ENCODE data around the gene TMOD1.

Gene TMOD1

DNA sequence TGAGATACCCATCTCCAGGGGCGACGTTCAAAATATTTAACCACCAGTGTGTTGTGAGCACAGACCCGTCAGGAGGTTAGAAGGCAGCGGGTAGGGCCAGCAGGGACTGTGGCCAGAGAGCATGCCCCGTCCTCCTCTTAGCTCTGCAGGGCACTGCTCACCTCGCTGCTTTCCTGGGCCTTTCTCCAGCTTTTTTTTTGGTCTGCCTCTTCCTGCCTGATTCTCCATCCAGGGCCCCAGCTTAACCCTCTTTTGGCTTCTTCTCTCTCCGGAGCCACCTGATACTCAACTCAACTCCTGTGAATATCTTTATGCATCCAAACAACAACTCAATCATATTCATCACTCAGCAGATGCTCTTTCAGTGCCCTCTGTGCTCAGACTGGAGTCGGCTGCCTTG is 44.0 kb downstream of the TMOD1 start:
- no peak for DNase-seq (ENCODE audit: low read depth in 2 of 2, low spot score in 1 of 2)

DNA sequence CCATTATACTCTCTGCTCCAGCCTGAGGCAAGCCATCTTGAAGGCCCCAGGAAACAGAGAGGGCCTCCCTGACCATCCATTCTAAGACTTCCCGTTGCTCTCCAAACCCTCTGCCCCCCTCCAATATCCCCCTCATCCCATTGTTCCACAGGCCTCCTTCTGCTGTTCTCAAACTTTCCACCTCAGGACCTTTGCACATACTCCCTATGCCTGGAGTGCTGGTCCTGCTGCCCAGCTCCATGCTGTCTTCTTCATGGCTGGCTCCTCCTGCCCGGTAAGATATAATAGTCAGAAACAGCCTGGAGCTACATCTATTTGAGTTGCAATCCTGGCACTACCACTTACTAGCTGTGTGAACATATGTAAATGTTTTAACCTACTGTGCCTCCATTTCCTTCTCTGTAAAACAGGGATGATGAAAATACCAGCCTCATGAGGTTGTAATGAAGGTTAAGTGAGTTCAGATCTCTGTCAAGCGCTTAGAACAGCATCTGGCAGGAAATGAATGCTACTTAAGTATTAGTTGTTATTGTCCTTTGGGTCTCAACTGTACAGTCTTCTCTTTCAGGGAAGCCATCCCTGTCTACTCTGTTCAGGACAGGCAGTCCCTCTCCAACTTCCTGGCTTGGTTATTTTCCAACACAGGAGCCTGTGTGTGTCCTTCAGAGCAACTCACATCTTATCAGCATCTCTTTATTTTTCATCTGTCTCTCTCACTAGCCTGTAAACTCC is 45.8 kb downstream of the TMOD1 start:
- DNase-seq (ENCODE audit: low read depth in 2 of 2, low spot score in 1 of 2), result no peak

DNA sequence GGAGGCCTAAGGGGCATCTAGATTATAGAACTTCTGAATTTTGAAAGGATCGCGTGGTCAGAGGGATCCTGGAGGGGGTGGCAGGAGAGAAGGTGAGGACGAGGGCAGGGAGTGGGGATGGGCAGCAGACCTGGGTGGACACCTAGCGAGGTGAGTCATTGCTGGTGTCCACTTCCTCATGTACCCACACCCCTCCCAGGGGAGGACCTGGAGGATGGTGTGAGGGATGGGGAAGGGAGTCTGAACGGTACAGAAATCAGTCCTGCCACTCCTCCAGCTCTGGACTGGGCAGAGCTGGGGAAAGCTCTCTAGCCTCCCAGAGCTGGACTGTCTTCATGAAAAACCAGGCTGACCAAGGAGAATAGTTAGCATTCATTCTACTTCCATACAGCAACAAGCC is 46.9 kb downstream of the TMOD1 start:
- no peak for DNase-seq (ENCODE audit: low read depth in 2 of 2, low spot score in 1 of 2)

DNA sequence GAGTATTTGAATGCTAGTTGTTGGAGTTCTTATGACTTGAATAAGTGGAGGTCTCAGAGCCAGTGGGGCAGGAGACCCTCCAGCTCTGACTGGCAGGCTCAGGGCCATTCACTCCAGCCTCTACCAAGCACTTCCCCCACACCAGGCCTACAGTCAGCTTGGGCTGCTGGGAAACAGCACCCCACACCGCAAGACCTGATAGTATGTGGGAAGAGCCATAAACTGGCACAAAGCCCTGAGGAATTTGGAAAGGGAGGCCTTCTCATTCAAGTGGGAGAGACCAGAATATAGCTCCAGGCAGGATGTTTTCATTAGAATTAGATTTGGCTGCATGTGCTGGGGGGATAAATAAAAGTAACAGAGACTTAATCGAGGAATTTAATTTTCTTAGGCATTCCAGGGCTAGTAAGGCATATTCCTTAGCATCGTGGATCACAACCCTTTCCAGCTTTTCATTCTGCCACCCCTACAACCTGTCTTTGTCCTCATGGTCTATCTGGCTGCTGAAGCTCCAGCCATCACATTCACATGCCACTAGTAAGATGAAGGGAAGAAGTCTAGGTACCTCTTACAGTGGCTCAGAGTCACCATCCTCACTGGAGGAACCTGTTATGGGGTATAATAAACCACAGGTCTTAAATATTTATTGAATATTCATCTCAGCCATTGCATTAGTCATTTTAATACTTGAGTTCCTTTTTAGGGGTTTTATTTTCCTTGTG is 47.5 kb downstream of the TMOD1 start:
- DNase-seq (ENCODE audit: low read depth in 2 of 2, low spot score in 1 of 2), result no peak

DNA sequence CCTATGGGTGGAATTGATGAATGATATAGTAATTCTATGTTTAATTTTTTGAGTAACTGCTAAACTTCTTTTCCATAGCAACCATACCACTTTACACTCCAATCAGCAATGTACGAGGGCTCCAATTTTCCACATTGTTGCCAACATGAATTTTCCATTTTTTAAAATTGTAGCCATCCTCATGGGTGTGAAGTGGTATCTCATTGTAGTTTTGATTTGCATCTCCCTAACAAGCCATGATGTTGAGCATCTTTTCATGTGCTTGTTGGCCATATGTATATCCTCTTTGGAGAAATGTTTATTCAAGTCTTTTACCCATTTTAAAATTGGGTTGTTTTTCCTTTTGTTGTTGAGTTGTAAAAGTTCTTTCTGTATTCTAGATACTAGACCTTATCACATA is 48.9 kb downstream of the TMOD1 start:
- no peak for DNase-seq (ENCODE audit: low read depth in 2 of 2, low spot score in 1 of 2)

DNA sequence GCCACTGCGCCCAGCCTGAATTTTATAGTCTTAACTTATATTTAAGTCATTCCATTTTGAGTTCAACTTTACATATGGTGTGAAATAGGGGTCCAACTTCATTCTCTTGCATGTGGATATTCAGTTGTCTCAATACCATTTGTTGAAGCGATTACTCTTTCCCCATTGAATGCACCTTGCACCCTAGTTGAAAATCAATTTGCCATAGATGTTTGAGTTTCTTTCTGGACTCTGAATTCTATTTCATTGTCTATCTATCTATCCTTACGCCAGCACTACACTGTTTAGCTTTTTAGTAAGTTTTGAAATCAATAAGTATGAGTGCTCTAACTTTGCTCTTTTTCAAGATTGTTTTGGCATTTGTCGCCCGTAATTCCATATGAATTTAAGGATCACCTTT is 49.8 kb downstream of the TMOD1 start:
- DNase-seq (ENCODE audit: low read depth in 2 of 2, low spot score in 1 of 2), result no peak

DNA sequence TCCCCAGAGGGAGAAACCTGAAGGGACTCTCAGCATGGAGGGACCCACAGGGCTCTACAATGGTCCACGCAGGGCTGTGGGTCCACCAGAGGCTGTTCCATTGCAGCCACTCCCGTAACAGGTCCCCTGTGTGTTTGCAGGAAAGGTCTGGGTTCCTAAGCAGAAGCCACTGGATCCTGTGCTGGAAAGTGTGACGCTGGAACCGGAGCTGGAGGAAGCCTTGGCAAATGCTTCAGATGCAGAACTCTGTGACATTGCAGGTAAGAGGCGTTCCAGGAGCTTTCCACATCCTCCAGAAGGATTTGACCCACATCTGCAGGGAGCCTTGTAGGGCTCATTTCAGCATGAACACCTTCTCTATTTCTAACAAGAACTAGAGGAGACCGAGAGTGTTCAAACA is 51.7 kb downstream of the TMOD1 start:
- DNase-seq (ENCODE audit: low read depth in 2 of 2, low spot score in 1 of 2), result no peak

DNA sequence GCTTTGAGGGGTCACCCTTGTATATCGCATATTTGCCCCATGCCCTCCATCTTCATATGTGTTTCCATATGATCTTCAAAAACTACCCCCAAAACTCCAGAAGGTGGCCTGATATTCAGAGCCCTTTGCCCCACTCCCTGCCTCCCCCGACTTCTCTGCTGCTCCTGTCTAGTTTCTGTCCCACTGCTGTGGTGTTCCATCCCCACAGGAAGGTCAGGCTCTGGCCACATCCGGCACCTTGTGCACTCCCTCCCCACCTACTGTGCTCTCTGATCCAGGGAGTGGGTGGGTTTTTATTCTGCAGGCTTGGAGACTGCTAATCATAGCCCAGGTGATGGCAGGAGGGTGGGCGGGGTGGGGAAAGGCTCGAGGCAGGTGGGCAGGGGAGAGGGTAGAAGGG is 52.4 kb downstream of the TMOD1 start:
- DNase-seq (ENCODE audit: low read depth in 2 of 2, low spot score in 1 of 2), result no peak

DNA sequence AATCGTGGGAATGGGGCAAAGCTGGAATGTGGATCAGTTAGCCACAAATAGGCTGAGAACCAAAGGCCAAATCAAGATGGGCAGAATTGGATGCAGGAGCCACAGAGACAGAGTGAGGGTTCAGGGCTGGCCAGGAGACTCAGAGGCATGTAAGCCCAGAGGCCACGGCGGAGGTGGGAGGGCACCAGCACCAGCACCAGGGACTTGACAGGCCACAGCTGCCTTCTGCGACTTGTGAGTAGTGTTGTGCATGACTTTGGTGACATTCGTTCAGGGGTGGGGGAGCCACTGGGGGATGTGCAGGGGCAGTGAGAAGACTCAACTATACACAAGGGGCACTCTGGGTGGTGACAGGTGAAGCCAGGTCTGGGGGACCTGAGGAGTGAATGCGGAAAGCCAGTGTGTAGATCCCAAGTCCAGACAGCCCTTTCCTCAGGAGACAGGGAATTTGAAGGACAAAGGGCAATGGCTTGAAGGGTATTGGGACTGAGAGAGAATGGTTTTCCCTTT is 53.2 kb downstream of the TMOD1 start:
- DNase-seq (ENCODE audit: low read depth in 2 of 2, low spot score in 1 of 2), result no peak

DNA sequence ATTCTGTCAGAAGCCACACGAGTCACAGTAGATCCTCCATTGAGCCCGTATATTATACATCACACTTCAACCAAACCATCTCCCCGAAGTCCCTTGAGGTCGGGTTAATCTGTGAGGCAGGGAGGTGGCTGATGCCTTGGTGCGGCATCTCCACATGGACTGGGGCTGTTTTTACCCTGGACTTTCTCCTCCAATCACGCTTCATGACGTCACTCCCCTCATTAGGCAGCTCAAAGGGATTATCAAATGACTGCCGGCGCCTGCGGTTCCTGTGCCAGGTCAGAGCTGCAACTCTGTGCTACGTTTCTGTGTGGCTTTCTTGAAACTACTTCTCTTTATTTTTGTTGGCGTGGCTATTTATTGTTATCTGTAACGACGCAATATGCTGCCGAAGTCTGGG is 53.7 kb downstream of the TMOD1 start:
- no peak for DNase-seq (ENCODE audit: low read depth in 2 of 2, low spot score in 1 of 2)

DNA sequence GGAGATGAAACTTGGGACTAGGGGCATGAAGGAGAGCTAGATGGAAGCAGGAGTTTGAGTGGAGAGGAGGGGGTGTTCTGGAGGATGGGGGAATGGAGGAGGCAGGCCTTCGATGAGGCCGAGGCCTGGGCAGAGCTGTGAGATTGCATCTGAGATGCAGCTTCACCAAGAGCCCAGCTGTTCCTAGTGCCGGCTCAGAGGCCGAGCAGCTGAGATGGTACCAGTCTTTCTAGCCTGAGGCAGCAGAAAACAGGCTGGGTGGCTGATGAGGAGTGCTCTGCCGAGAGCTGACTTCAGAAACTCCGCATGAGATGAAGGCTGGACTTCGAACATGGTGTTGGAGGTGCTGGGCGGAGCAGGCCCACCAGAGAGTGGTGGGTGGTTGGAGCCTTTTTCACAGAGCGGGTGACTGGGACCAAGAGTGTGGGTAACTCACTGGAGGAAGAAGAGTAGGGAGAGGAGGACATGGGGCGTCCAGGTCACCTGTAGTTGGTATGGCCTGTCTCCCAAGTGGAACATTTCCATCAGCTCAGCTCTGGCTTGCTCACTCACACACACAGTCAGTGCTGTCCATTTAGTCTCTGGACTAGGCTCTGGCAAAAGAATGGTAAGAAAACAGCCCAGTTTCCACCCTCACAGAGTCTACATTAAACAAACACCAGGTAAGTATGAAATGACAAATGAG is 54.7 kb downstream of the TMOD1 start:
- DNase-seq (ENCODE audit: low read depth in 2 of 2, low spot score in 1 of 2), result no peak

DNA sequence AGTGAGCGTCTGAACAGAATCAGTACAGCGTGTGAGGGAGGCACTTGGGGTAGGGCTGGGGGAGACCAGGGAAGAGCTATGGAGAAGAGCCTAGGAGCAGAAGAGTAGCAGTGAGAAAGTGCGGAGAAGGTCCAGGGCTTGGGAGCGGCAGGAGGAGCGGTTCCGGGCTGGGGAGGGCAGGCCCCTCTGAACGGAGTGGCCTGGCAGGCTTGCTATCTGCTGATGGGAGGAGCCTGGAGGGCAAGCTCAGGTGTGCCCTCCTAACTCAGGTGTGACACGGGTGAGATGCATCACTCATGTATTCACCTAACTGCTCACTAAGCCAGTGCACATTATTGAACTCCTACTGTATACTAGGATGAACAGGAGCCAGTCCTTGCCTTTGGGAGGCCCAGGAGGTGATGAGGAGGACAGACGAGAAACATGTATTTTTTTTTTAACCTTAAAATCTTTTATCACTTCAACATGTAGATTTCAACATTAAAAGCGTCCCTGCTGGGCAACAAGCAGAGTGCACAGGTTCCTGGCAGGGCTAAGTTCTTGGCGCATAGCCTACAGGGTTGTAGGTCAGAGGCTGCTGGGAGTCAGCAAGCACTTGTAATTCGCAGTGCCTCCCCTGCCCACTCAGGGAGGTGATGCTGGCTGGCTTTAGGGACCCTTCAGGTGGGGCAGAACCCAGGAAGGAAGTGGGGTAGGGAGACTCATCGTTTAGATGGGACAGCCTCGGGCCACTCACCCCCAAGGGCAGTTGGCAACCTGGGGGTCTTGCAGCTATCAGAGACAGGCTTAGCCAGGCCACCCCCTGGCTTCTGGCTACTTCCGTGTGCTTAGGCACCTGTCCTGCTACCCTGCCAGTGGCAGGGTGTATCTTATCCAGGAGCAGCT is 55.5 kb downstream of the TMOD1 start:
- DNase-seq (ENCODE audit: low read depth in 2 of 2, low spot score in 1 of 2), result no peak

DNA sequence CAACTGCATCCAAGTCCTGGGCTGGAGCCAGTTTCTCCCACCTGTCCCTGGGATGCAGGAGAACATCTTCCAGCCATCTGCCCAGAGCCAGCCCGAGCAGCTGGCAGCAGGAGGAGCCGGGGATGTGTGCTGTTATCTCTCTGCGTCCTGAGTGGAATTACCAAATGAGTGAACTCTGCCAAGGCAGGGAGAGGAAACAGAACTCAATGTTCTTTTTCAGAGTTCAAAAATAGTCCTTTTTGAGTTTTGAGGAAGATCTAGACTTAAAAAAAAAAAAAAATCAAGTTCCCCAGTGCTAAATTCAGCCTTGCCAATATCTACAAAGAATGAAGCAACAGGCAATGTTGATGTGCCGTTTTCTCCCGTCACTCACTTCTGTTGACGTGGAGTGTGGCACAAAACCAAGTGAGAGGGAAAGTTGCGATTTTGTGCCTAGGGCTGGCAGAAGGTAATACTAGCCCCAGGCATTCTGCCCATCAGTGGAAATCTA is 56.2 kb downstream of the TMOD1 start:
- no peak for DNase-seq (ENCODE audit: low read depth in 2 of 2, low spot score in 1 of 2)

DNA sequence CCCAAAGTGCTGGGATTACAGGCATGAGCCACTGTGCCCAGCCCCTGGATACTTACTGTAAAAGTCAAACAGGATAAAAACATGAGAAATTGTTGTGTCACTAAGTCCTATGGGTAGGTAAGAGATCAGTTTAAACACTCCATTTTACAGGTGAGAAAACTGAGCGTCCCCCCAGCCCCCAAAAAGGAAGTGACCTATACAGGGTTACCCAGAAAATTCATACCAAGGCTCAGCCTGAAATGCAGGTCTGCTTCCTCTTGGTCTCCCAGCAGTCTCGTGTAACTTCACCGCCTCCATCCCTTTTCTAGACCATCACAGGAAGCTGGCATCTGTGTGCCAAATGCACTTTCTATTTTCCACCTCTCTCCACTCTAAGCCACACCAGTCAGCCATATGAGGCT is 57.2 kb downstream of the TMOD1 start:
- no peak for DNase-seq (ENCODE audit: low read depth in 2 of 2, low spot score in 1 of 2)

DNA sequence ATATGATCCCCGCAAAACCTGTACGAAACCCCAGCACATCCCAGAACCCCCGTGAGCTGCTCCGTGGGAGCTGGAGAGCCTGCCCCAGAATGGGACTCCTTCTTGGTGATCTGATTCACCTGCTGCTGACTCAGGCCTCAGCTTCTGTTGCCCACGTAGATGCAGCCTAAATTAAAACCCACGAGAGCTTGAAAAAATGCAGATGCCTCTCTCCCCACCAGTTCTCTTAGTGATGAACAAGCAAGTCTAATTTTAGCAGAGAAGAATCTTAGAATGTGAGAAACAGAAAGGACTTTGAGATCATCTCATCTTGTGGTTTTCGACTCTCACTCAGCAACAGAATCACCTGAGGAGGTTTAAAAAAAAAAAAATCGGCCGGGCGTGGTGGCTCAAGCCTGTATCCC is 57.6 kb downstream of the TMOD1 start:
- DNase-seq (ENCODE audit: low read depth in 2 of 2, low spot score in 1 of 2), result no peak

DNA sequence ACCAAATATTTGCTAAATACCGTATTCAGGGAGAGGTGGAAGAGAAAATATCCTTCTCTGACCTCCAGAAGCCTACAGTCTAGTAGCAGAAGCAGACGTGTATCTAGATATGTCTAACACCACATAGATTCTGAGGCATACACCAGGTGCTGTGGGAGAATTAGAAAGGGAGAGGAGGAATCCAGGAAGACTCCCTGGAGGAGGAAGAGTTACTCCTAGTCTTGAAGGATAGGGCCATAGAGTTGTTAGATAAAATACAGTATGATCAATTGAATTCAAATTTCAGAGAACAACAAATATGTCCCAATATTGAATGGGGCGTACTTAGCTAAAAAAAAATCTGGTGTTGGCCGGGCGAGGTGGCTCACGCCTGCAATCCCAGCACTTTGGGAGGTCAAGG is 58.7 kb downstream of the TMOD1 start:
- no peak for DNase-seq (ENCODE audit: low read depth in 2 of 2, low spot score in 1 of 2)

DNA sequence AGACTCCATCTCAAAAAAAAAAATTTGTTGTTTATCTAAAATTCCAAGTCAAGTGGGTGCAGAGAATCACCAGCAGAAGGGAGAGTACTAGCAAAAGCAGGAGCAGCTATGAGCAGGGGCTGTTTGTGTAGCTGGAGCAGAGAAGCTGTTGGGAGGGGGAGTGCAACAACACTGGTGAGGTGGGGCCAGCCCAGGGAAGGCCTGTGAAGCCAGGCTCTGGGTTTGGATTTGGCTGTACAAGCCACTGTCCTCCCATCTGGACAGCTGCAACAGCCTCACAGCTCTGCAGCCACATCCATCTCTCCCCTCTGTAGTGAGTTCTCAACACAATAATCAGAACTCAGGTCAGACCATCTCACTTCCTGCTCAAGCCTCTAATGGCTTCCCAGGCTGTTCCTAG is 59.4 kb downstream of the TMOD1 start:
- no peak for DNase-seq (ENCODE audit: low read depth in 2 of 2, low spot score in 1 of 2)

DNA sequence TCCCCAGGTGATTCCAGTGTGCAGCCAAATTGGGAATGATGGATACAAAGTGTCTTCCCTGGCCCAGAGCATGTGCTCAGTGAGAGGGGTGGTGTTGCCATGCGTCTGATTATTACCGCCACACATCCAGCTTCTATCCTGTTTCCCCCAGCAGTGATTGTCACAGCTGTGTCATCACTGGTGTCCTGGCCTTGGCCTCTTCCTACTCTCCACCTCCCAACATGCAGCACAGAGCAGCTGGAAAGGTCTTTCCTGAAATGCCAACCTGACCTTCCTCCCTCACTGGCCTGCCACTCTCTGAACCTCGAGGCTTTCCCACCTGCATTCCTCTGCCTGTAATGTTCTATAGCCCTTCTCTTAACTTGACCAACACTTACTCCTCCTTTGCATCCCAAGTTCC is 60.0 kb downstream of the TMOD1 start:
- no peak for DNase-seq (ENCODE audit: low read depth in 2 of 2, low spot score in 1 of 2)

DNA sequence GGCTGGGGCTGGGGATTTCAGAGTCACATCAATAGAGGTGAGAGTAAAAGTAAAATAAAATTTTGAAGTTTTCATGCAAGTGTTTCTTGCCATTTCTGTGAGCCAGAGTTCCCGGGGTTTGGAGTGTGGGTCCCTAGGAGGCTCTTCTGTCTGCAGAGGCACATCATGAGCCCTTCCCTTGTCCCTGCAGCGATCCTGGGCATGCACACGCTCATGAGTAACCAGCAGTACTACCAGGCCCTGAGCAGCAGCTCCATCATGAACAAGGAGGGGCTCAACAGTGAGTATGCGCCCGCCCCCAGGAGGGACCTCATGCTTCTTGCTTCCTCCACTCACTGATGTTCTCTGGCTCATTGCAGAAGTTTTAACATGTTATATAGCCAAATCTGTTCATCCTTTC is 61.1 kb downstream of the TMOD1 start:
- no peak for DNase-seq (ENCODE audit: low read depth in 2 of 2, low spot score in 1 of 2)

DNA sequence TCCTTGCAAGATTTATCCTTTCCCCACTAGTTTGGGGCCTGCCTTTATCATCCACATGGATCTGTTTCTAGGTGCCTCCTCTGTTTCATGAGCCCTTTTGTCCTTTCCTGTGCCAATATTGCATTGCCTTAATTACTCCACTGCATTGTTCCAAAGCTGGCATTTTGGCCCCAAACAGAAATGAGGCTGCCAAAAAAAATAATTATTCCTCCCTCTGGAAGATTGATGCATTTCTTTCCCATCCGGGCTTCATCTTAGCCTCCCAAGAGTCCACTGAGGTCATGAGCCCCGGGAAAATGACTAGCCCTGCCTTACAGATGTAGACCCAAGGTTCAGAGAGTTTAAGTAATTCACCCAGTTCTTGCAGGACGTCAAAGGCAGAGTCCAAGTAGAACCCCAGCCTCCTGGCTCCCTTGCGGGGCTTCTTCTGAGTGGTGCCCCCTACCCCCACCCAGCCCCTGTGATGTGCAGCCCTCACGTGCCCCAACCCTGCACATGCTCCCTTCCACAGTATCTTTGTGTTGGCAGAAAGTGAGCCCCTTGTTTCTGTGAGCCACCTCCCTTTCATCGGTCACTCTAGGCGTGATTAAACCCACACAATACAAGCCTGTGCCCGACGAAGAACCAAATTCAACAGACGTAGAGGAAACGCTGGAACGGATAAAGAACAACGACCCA is 62.1 kb downstream of the TMOD1 start:
- no peak for DNase-seq (ENCODE audit: low read depth in 2 of 2, low spot score in 1 of 2)
